GM12892 (cell line): ENCODE data around the gene RAMP1.

Experiments
- POLR2AphosphoS5 ChIP-seq: IDR thresholded peaks from 2 replicates; pipeline ENCODE4 v1.6.1; 2011; ENCODE audit warnings: low read depth, low read length, control low read depth
- TAF1 ChIP-seq: IDR thresholded peaks from 2 replicates; pipeline ENCODE4 v1.6.1; 2011; ENCODE audit warnings: low read depth, mild to moderate bottlenecking, control low read depth, low read length, borderline replicate concordance

GRCh38 chr2:237935740-237936452 lies 76.5 kb downstream of the RAMP1 start:
- TF ChIP-seq TAF1, result no peak
- TF ChIP-seq POLR2AphosphoS5, result no peak
